HG02981 (cell line): ENCODE results near the gene PM20D2.
A peak's percentile ranks its signal among the peaks of the same experiment; 100 is the strongest.
"Not testable (repeated sequence)": the region's sequence is repeated elsewhere in the genome, so short reads cannot be mapped to it uniquely, and the experiment has no call there.

Experiments
- ATAC-seq: cut with Tn5 transposase; IDR thresholded peaks from one replicate; pipeline ENCODE4 v1.9.1; 2021; ENCODE audit warnings: mild to moderate bottlenecking, moderate library complexity; ENCODE audit not compliant: unreplicated experiment

Gene PM20D2, protein sequence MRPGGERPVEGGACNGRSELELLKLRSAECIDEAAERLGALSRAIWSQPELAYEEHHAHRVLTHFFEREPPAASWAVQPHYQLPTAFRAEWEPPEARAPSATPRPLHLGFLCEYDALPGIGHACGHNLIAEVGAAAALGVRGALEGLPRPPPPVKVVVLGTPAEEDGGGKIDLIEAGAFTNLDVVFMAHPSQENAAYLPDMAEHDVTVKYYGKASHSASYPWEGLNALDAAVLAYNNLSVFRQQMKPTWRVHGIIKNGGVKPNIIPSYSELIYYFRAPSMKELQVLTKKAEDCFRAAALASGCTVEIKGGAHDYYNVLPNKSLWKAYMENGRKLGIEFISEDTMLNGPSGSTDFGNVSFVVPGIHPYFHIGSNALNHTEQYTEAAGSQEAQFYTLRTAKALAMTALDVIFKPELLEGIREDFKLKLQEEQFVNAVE

DNA sequence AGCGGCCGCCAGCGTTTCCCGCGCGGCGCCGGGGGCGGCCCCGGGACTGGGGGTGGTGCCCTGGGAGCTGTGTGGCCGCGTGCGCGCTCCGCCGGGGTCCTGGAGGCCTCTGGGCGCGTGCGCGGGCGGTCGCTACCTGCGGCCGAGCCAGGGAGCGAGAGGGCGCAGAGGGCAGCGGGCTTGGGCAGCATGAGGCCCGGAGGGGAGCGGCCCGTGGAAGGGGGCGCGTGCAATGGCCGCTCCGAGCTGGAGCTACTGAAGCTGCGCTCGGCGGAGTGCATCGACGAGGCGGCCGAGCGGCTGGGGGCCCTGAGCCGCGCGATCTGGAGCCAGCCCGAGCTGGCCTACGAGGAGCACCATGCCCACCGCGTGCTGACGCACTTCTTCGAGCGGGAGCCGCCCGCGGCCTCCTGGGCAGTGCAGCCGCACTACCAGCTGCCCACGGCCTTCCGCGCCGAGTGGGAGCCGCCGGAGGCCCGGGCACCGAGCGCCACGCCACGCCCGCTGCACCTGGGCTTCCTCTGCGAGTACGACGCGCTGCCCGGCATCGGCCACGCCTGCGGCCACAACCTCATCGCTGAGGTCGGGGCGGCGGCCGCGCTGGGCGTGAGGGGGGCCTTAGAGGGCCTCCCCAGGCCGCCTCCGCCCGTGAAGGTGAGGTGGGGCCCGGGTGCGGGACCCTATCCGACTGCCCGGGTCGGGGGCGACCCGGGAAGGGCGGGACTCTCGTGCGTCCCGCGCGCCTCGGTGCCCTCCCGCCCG is at the start of gene PM20D2:
TSS of gene PM20D2 (plus strand) at position 100 of the 762 bp plus-strand sequence. CDS start at position 190, 90 bp downstream.
- ATAC-seq, result peak; percentile 57

DNA sequence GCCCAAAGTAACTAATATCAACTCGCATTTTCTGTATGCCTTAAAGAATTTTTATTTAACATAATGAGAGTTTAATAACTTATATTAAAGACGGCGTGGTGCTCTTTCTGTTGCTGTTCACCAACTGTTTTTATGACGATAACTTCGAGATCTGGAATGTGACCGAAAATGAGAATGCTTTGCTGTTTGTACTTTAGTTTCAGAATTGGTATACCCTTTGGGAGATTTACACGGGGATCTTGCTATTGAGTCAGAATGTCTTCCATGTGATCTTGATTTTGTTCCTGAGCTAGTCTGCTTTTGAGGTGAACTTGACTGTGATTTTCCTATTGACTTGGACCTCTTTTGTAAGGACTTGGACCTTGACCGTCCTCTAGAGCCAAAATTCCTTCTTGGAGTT is 47.4 kb upstream of the PM20D2 start:
- no peak for ATAC-seq

DNA sequence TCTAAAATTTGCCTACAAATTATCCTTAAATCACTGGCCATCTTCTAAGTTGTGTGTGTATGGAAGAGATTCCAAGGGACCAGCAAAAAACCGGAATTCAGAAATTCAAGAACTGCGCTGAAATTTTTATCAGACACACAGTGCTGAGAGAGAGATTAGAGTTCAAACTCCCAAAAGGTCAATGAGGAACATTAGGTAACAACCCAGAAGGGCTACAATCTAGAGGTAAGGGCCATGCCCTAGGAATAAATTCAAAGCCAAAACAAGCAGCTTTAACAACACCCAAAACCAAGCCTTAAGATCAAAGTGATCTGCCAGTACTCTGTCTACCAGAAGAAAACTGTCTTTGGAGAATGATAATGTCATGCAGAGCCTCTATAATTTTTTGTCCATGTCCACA is 45.7 kb upstream of the PM20D2 start:
- no peak for ATAC-seq

DNA sequence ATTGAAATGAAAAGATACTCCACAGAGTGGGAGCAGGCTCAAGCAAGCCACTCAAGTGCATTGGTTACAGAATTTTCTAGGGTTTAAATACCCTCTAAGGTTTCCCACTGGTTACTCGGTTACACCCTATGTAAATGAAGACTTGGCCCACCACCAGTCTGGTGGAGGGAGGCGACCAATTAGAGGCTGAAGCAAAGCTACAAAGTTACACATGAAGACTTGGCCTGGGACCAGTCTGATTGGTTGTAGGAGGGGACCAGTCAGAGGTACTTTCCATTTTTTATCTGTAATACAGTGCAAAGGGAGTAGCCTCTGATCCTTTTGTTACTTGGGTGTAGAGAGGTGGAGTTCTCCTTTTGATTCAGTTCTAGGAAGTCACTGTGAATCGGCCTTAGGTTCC is 35.6 kb upstream of the PM20D2 start:
- ATAC-seq, result no peak

DNA sequence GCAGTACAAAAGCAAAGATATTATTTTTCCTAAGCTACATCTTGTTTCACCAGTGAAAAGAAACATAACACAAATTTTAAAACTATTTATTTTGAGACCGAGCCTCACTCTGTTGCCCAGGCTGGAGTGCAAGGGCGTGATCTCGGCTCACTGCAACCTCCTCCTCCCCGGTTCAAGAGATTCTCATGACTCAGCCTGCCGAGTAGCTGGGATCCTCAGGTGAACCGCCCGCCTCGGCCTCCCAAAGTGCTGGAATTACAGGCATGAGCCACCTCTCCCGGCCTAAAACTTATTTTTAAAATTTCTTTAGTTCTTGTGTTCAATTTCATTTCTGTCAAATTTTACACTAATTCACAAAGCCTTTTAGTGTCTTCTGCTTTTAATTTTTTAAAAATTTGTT is 33.9 kb upstream of the PM20D2 start:
- no peak for ATAC-seq

DNA sequence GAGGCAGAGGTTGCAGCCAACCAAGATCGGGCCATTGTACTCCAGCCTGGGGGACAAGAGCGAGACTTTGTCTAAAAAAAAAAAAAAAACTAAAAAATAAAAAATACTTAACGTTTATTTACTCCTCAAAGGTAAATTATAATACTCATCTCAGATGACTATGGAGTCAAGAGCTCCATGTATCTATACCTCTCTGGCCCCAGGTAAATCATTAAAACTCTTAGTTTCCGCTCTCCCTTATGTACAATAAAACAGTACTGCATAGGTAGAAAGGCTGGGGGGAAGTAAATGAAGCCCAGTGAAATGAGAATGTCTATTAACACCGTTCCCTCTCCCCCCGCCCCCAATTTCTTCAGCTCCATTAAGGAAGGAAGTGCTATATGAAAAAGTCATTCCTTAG is 29.2 kb upstream of the PM20D2 start:
- no peak for ATAC-seq

DNA sequence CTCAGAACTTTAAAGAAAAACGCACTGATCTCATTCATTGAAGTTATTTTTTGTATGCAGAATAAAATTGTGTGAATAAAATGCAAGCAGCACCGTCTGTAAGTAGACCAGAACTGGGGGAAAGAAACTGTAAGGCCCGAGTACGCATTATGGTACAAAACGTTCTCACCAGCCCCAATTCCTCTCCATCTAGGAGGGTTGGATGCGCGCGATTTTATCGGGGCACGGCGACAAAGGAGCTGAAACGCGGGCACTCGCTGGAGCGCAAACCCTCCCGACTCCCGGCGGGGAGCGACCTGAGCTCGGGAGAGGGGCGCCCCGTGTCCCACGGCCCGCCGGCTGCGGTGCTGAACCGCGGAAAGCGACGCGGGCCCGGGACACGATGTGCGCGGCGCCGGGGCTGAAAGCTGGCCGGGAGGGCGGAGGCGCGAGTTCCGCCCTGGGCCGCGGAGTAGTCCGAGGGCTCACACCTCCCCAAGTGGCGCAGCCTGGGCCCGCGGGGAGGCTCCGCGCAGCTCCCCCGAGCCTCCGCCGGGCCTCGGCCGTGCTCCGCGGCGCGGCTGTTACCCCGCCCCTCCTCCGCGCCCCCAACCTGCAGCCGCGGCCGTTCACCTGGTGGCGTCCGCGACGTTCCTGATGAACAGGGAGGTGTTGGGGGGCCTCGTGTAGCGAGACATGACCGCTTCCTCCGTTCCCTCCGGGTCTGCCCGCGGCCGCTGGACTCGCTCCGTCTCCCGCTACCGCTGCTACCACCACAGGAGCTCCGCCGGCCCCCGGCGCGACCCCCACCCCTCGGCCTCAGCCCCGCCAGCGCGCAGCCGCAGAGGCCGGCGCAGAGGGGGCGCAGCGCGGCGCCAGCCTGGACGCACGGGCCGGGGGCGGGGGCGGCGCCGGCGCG is 28.4 kb upstream of the PM20D2 start, which contains the start of gene SRSF12:
TSS of gene SRSF12 (minus strand) at position 861 of the 898 bp plus-strand sequence. CDS start at position 677, 184 bp downstream.
- ATAC-seq, result peak; percentile 69

DNA sequence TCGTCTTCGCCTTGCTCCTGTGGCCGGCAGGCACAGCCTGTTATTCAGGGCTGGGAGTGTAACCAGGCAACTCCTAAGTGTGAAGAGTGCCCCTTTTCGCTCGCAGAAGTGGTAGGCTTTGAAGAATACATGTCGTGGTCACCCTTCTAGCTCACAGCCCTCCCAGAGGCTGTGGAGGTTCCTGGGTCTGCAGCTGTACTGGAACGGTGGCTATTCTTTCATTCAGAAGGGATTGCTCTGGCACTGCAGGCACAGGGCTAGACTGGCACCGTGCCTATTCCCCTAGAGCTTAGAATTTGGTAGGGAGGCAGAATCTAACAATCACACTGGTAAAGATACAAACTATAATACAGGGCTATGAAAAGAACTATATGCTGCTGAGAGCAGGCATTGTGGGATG is 26.9 kb upstream of the PM20D2 start:
- ATAC-seq, result no peak

DNA sequence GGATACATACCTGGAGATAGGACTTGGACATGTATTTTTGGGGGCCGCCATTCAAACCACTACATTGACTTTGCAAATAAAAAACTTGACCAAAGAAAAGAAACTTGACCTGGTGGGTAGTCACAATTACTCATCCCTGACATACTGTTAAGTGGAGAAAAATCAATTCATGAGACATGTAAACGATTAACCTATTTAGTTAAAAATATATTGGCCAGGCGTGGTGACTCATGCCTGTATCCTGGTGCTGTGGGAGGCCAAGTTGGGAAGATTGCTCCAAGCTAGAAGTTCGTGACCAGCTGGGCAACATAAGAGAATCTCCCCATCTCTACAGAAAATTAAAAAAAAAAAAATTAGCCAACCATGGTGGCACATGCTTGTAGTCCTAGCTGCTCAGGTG is 25.5 kb upstream of the PM20D2 start:
- ATAC-seq, result no peak

DNA sequence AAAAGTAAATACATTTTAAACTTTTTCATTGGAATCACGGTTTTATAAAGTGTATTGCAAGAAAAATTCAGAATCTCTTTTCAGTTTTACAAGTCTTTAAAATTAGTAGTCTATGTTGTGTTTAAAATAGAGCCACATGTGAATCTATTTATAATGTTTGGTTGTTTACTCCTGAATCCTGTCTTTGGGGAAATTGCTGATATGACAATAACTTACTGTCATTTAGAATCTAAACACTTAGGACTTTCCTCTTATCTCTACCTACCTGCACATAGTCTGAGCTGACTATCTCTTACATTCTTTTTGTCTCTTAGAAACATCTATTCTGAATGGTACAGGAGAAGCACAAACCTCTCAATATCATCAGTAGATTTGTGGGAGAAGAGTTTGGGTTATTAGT is 23.9 kb upstream of the PM20D2 start:
- ATAC-seq, result no peak

DNA sequence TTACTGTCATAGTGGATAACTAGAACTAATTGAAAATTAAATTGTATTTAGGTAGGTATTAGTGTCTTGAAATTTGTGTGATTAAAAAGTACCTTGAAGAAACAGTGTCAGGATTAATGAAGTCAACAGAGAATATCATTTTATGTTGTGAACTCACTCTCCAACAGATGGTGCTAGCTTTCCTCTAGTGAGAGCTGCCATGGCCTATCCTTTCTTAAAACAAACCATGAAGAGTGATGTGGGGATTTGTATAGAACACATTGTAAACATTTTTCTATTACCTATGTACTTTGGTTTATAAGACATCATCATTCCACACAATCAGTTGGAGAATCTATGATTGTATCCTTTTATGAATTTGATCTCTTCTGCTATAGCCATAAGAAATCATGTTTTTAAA is 23.2 kb upstream of the PM20D2 start:
- no peak for ATAC-seq

DNA sequence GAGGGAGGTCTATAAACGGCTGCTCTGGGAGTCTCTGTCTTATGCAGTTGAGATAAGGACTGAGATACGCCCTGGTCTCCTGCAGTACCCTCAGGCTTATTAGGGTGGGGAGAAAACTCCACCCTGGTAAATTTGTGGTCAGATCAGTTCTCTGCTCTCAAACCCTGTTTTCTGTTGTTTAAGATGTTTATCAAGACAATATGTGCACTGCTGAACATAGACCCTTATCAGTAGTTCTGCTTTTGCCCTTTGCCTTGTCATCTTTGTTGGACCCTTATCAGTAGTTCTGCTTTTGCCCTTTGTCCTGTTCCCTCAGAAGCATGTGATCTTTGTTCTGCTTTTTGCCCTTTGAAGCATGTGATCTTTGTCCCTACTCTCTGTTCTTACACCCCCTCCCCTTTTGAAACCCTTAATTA is 17.6 kb upstream of the PM20D2 start:
- ATAC-seq, result not testable (repeated sequence)

DNA sequence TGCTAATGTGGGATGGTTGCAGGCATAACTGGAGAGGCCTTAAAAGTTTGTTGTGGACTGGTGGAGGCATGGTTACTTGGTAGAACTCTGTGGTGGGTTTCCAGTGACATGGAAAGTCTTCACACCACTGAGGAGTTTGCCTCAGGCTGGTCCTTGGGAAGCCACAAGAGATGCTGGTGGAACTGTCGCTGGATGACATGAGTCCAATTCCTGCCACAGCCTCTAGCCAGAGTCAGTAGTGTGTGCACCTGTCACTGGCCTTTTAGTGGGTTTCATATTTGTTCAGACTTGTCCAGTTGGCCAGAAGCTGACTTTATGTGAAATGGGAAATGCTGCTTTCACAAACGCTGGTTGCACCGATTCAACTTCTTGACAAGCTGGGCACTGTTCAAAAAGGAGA is 14.3 kb upstream of the PM20D2 start:
- ATAC-seq, result no peak

DNA sequence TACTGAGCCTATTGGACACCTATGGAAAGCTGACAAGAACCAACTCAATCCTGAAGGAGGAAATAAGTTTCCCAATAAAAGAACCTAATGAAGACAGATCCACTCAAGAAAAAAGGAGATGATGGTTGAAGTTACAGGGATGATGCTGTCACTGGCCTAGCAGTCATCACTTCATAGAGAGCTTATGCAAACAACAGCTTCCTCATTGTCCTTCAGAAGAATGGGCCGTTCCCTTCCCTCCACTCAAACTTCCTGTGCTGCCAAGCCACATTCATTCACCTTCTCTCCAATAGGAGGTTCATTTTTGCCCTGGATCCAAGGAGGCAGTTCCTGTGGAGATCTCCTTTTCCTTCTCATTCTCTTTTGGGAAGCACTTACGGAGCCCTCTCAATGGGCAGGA is 13.8 kb upstream of the PM20D2 start:
- ATAC-seq, result no peak

DNA sequence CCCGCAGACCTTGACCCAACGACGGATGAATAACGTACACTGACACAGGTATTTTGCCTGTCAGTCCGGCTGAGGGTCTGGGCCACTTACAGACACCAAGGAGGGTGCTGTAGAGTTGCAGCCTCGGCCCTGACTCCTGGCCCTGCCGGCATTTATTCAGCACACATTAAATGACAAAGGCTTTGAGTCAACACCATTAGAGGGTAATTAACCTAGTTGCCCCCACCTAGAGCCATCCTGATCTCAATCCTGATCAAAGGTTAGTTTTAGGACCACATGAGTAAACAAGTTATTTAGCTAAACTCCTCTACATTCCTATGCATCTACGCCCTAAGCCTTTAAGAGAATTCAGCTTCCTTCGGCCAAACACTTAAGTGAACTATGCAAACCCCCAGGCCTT is 11.9 kb upstream of the PM20D2 start:
- ATAC-seq, result no peak

DNA sequence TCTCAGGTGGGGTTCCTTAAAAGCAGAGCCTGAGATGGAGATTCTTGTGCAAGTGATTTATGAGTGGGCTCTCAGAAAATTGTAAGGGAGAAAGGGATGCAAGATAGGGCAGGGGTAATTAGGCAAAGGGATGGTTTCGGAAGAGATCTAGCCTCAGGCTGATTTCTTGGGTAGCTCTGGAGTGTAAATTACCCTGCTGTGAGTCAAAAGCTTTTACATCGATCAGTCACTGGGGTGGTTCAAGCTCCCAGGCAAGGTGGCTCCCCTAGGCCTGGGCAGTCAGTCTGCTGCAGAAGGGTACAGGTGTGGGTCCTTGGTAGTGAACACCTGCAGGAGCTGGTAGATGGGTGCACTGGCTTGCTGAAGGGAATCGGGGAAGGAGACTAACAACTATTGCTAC is 11.1 kb upstream of the PM20D2 start:
- ATAC-seq, result no peak

DNA sequence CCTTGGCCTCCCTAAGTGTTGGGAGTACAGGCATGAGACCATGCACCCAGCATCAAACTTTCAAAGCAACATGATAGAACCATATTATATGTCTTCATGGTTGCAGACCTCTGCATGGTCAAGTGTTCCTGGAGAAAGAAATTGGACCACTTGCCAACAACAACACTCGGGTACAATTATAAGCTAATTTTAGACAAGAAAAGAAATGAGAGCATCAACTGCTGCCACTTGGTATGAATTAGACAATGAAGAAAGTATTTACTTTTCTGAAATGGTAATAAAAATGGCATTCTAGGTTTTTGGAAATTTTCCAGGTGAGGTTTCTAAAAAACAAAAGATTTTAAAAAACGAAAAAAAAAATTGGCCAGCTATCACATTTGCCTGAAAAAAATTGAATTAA is 7.7 kb upstream of the PM20D2 start:
- ATAC-seq, result no peak

DNA sequence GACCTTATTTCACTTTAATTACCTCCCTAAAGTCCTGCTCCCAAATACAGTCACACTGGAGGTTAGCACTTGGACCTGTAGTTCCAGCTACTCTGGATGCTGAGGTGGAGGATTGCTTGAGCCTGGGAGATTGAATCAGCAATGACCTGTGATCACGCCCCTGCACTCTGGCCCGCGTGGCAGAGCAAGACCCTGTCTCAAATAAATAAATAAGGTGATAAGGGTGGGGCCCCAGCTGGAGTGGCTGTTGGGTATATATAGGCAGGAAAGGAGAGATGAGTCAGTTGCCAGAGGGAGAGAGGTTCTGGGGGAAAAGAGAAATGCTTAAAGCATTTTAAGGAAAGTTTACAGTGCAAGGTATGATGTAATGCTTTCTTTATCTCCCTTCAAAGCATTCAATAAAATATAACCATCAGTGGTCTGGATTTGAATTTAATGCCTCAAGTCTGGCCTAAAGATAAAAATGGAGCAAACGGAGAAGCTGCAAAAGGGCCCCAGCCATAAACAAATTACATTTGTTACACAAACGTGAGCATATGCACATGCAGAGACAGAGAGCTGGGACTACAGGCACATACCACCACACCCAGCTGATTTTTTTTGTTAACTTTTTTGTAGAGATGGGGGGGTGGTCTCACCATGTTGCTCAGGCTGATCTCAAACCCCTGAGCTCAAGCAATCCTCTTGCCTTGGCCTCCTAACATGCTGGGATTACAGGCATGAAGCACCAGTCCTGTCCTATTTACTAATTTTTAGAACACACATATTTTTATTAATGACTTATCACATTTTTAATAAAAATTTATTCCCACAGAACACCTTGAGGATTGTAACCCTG is 6.1 kb upstream of the PM20D2 start:
- ATAC-seq, result no peak

DNA sequence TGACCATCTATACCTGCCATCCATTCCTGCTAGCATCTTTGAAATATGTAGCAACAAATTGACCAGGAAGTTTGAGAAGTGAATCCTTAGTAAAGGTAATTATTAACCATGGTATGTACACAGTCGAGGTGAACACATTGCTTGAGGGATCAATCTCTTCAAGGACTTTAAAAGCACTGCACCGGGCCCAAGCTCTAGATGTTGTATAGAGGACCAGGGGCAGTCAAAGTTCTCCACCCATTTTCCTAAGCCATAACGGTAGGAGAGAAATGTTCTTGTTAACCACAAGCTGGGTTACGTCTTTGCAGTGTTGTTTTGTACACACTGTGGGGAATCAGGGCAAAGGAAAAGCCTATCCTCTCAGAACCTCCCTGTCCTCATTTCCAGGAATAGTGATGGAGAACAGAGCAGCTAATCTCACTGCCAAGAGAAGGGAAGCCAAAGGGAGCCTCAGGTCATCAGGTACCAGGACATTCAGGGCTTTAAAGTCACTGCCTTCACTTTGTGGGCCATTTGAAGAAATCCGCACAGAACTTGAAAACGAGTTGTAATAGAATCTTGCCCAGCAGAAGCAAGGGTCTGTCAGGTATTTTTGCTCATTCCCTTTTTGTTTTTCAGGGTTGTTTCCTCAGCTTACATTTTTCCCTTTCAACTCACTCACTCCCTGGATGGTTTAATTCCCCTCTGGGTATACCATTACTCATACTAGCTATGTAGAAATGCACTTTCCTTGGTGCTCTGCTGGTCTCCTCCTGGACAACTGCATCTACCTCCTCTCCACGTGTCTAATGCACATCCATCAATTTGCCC is 5.3 kb upstream of the PM20D2 start:
- ATAC-seq, result no peak
